NCI-H146 (cell line): ENCODE measurements around the gene KRTAP5-8.
"Not testable (repeated sequence)": the region's sequence is repeated elsewhere in the genome, so short reads cannot be mapped to it uniquely, and the experiment has no call there.

Experiments
- DNase-seq: peaks from one replicate; lab custom pipeline; 2025; lab: John Stamatoyannopoulos, UW

KRTAP5-8 gene, protein sequence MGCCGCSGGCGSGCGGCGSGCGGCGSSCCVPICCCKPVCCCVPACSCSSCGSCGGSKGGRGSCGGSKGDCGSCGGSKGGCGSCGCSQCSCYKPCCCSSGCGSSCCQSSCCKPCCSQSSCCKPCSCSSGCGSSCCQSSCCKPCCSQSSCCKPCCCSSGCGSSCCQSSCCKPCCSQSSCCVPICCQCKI

DNA sequence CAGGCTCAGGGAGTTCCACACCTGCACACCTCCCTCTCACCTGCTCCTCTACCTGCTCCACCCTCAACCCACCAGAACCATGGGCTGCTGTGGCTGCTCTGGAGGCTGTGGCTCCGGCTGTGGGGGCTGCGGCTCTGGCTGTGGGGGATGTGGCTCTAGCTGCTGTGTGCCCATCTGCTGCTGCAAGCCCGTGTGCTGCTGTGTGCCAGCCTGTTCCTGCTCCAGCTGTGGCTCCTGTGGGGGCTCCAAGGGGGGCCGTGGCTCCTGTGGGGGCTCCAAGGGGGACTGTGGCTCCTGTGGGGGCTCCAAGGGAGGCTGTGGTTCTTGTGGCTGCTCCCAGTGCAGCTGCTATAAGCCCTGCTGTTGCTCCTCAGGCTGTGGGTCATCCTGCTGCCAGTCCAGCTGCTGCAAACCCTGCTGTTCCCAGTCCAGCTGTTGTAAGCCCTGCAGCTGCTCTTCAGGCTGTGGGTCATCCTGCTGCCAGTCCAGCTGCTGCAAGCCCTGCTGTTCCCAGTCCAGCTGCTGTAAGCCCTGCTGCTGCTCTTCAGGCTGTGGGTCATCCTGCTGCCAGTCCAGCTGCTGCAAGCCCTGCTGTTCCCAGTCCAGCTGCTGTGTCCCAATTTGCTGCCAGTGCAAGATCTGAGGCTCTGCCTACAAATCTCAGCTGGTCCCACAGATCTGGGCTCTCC, at the start of gene KRTAP5-8:
TSS of gene KRTAP5-8 (plus strand) at position 49 of the 689 bp plus-strand sequence. CDS start at position 80, 31 bp downstream.
- not testable (repeated sequence) for DNase-seq

DNA sequence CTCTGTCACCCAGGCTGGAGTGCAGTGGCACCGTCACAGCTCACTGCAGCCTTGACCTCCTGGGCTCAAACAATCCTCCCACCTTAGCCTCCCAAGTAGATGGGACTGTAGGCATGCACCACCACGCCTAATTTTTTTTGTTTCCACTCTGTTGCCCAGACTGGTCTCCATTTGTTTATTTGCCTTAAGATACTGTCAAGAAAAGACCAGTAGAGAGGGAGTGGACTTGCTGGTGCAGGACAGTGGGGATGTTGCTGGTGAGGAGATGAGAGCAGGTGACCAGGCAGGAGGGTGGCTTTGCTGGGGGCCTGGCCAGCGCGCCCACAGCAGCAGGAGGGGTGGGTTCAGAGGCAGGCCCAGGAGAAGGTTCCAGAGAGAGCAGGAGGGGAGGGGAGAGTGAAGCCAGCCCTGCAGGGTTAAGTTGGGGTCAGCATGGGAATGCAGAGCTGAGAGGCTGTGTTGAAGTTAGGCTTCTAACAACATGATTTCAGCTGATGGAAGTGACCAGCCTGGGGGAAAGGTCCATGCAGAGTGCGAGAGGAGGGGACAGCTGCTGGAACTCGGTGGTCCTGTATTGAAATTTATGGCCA, 49.0 kb upstream of the KRTAP5-8 start:
- no peak for DNase-seq

DNA sequence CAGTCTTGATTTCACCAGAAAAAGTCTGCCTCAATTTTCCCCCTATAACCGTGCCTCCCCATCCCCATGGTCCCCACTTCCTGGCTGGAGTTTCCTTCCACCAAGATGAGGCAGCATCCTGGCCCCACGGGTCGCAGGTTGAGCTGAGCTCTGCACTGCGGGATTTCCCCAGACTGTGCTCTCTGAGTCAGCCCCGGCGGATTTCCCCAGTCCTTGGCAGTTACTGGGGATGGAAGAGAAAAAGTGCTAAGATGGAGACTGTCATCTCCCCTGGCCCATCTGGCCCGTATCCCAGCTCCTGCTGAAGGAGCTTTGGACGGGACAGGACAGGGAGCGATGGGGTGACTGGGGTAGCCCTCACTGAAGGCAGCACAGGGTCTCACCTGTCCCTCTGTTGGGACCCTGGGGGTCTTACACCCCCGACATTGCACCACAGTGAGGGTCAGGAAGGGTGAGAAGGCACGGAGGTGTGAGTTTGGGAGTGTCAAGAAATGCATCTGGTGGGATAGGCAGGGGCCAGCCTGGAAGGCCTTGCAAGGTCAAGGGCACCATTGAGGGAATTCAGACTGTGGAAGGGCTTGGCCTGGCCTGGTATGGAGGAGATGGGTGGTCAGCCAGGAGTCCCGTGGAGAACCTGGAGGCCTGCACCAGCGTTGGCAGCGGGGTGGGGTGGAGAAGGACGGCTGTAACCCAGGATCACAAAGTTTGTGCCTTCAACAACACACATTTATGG, 48.3 kb upstream of the KRTAP5-8 start:
- DNase-seq, result no peak

DNA sequence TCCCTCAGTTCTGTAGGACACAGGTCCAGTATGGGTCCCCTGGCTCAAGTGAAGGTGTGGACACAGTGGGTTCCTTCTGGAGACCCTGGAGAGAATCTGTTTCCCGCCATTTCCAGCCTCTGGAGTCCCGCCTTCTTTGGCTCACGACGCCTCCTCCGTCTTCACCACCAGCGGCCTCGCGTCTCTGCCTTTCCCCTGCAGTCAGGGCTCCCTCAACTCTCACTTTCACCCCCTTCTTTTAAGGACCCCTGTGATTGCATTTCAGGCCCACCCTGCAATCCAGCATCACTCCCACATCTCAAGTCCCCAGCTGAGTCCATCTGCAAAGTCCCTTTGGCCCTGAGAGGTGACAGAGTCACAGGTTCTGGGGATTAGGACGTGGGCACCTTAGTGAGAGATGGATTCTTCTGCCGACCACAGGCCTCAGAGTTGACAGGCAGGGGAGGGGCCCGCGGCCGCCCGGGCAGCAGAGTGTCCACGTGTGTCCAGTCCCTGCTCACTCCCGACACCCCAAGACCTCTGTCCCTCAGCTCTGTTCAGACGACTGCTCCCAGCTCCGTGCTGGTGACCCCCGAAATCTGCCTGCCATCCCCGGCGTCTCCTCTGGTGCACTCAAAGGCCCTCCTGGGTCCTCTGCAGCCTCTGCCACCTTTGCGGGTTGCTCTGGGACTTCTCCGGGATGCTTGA, 47.6 kb upstream of the KRTAP5-8 start:
- no peak for DNase-seq

DNA sequence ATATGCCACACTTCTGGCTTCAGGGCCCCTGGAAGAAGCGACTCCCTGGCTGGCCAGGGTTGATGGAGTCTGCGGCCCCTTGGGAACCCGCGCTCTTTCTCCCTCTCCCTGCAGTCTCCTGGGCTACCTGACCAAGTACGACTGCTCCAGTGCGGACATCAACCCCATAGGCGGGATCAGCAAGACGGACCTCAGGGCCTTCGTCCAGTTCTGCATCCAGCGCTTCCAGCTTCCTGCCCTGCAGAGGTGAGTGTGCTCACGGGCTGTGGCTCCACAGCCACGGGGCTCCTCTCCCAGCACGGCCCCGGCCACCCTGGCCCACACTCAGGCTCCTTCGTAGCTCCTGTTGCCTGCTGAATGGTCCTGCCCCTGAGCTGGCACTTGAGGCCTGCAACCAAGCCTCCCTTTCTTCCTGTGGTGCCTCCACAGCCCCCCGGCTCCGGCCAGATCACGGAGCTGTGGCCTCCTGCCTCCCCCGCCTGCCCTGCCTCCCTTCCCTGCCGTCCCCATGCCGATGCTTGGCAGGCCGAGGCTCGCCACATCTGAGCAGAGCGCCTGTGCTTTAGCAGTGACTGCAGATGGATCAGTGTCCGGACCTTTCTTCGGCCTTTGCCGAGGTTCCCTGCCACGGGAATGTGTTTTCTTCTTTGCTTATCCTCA, 47.0 kb upstream of the KRTAP5-8 start:
- DNase-seq, result no peak

DNA sequence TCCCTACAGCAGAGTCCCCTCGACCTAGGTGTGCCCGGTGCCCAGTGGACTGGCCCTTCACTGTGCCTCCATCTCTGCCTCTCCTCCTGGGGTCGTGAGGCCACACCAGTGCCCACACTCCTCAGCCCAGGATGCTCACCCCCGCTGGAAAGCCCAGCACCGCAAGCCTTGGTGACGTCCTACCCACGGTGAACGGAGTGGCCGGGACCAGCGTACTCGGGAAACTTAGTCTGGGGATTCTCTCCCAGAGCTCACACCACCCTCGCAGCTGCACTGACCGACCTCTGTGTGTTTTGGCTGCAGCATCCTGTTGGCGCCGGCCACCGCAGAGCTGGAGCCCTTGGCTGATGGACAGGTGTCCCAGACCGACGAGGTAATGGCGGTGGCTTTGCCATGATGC, 46.3 kb upstream of the KRTAP5-8 start:
- DNase-seq, result no peak

DNA sequence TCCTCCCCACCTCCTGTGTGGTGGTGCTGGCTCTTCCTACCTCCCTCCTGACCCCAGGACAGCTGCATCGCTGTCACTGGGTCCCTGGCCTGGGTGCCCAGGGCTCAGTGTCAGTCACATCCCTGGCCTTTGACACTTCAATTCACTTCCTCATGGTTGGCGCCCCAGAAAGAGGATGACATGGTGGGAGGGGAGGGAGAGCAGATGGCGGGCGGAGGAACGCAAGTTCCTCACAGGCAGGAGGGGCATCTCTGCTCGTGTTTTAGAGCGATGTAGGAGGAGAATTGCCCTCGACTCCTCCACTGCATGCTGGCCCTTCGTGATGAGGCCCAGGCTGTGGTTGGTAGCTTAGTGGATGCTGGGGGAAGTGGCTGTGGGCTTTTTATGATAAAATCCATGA, 45.9 kb upstream of the KRTAP5-8 start:
- DNase-seq, result no peak

DNA sequence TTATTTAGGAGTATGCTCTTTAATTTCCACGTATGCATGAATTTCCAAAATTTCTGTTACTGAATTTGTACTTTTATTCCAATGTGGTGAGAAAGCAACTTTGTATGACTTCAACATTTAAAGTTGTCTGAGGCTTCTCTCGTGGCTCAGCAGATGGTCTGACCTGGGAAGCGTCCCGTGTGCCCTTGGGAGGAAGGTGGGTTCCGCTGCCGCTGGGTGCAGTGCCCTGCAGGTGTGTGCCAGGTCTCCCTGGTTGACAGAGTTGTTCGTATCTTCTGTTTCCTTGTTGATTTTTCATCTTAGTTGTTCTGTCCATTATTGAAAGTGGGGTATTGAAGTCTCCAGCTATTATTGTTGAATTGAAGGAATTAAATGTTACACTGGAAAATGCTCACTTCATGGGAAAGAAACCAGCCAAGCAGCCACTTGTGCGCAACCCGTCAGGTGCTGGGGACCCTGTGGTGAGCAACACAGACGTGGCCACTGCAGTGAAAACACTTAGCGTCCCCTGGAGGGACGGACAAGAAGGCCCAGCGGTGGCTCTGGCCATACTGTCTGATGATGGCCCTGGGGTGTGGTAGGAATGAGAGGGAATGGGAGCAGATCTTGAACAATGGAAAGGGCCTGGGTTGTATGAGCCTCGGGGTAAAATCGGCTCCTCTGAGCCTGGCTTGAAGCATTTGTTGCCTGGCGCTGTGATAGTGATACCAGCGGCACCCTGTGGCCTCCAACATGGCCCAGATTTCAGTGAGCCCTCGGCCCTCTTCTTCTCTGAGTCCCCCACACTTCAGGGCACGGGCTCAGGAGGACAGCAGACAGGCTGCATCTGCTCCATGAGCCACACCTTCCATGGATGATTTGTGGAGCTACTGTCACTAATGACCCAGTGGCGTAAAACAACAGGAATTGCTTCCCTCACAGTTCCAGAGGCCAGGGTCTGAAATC, 42.3 kb upstream of the KRTAP5-8 start:
- DNase-seq, result no peak

DNA sequence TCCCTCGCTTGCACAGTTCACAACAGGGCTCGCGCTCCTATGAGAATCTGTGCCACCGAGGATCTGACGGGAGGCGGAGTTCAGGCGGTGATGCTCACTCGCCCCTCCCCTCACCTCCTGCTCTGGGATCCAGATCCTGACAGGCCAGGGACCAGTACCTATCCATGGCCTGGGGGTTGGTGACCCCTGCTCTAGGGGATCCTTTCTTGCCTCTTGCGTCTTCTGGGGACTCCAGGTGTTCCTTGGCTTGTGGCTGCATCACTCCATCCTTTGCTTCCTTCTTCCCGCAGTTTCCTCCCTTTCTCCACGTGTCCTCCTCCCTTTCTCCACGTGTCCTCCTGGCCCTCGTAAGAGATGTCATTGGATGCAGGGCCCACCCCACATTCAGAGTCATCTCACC, 41.4 kb upstream of the KRTAP5-8 start:
- no peak for DNase-seq

DNA sequence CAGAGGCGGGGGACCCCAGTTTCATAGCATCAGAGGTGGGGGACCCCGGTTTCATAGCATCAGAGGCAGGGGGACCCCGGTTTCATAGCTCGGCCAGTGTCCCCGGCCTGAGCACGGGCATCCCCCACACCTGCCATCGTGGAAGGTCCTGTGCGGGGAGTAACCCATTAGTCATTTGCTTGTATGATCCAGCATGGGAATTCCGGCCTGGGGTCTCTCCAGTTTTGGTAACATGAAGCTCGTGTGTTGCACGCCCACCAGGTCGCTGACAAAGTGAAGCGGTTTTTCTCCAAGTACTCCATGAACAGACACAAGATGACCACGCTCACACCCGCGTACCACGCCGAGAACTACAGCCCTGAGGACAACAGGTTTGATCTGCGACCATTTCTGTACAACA, 39.7 kb upstream of the KRTAP5-8 start:
- no peak for DNase-seq

DNA sequence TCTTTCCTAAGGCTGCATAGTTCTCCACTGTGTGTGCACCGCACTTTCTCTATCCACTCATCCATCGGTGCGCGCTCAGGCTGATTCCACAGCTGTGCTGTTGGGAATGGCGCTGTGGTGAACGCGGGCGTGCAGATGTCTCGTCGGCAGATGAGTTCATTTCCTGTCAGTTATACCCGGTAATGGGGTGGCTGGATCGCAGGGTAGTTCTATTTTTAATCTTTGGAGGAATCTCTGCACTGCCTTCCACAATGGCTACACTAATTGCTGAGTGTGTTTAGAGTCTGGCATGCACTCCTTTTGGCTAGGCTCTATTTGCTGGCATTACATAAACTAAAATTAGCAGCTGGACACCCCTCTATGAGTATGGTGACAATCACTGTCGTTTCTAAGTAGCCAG, 38.7 kb upstream of the KRTAP5-8 start:
- DNase-seq, result no peak

DNA sequence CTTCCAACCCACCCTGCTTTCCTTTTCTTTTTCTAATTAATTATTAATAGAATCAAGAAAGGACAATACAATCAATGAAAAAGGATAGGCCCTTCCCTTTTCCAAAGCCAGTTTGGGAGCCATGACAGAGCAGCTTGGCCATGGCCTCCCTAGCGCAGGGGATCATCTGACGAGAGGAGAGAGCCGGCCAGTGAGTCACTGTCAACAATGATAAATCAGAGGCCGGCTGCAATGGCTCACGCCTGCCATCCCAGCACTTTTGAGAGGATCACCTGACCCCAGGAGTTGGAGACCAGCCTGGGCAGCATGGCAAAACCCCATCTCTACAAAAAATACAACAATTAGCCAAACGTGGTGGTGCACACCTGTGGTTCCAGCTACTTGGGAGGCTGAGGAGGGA, 38.3 kb upstream of the KRTAP5-8 start:
- DNase-seq, result no peak

DNA sequence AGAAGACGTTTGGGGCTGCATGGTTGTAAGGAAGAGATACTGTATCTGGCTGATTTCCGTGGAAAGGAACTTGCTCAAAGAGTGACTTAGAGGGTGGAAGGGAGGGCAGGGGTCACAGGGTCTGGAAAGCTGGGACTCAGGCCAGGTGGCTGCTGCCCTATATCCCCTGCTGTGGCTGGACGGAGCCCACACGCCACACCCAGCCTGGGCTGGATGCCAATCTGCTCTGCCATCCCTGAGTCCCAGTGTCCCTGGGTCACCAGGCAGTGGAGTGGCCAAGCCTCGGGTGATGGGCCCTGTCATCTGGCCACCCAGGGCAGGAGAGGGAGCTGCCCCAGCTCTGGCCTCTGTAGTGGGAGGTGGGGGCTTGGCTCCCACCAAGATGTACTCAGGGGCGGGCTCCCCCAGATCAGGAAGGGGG, 37.2 kb upstream of the KRTAP5-8 start:
- no peak for DNase-seq

DNA sequence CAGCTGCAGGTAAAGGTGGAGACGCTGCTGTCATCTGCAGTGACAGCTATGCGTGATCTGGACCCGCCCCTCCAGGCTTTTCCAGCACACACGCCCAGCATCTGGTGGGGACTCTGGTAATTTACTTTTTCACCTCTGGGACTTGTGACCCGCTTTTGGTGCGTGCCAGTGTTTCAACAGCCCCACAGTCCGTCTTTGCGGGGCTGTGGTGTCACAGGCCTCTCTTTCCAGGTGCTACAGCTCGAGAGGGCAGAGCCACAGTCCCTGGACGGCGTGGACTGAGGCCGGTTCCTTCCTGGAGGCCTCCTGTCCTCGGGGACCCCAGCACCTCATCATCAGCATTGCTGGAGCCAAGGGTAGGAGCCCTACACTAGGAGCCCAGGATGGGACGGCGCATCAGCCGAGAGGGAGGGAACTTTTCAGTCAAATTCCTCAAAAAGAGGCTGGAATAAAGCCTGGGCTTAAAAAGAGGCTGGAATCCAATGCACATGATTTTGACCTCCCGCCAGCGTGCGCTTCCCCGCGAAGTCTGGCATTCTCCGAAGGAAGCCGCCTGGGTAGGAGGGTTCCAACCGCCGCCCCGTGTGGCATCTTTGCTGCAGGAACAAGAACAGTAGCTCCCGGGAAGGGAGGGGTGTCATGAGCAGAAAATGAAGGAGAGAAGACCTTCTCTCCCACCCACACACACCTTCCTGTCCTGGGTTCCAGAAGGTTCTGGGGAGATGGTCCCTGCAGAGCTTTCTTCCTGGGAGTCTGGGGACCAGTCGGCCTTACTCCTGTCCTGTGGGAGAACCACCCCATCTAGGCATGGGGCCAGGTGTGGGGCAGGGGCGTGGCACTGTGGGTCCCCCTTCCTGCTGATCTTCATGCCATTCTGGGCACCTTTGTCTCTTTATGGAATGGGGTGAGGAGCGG, 36.5 kb upstream of the KRTAP5-8 start:
- DNase-seq, result no peak

DNA sequence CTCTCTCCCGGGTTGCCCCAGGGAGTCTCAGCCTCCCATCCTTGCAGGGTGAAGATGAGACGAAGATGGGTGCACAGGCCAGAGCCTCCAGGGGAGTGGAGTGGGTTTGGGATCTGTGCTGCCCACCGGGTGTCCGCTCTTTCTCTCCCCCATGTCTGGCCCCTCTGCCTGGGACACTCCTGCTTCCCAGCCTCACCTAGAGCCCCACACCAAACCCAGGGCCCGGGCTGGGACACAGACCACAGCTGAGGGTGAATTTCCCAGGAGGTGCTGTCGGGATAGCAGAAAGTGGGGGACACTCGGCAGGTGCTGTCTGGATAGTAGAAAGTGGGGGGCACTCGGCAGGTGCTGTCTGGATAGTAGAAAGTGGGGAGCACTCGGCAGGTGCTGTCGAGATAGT, 35.8 kb upstream of the KRTAP5-8 start:
- DNase-seq, result no peak

DNA sequence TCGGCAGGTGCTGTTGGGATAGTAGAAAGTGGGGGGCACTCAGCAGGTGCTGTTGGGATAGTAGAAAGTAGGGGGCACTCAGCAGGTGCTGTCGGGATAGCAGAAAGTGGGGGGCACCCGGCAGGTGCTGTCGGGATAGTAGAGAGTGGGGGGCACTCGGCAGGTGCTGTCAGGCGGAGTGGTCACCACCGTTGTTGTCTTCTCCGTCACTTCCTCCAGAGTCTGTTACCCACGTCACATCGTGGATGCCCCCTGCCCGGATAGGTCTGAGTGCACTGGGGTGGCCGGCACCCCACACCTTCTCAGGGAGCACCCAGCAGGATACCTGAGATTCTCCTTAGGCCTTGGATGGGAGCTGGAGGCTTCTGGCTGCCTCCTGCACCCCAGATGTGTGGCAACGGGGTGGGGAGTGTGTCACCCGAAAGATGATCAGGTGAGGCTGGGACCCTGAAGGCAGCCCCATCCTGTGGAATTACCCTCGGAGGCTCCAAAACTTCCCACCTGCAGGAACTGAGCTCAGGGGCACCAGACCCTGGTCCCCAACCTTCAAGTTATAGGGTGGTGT, 34.9 kb upstream of the KRTAP5-8 start:
- DNase-seq, result no peak

DNA sequence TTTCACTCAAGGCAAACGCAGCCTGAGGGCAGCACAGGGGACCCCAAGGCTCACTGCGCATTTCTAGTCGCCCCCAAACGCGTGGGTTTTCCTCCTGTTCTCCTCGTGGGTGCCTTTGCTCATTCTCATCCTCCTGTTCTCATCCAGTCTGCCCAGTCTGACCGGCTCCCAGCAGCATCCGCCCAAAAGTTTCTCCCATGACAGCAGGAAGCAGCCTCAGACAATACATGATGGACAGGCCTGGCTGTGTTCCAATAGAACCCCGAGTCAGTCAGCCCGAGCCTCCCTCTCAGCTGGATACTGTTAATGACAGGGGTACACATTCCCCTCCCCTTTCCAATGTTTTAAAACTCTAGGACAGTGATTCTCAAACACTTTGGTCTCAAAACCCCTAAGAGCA, 33.3 kb upstream of the KRTAP5-8 start:
- no peak for DNase-seq

DNA sequence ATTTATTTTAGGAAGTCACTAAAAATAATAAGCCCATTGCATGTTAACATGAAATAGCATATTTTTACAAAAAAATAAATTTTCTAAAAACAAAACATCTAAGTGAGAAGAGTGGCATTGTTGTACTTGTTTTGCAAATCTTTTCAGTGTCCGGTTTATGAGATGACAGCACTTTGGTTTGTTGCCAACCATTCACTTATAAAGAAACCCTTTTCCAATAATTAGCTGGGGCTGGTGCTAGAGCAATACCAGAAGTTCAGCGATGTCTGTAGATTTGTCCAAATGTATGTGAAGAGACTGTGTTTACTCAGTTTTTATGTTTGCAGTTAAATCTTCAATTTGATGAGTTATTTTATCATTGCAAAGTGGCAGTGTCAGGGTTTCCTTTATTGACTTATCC, 32.8 kb upstream of the KRTAP5-8 start:
- DNase-seq, result no peak

DNA sequence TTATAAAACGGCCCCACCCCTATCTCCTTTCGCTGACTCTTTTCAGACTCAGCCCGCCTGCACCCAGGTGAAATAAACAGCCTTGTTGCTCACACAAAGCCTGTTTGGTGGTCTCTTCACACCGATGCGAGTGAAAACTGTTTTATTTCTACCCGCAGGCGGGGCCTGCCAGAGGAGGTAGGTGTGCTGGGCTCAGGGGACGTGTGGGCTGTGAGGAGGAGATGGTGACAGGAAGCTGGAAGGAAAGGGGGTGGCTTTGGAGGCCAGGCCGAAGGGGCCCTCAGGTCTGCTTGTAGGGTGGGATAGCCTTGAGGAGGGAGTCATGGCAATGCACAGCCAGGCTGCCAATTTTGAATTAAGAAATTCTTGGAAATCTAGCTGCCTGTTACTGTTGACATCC, 32.0 kb upstream of the KRTAP5-8 start:
- DNase-seq, result no peak
